HUES64 (cell line): ENCODE measurements around the gene CPO. TPM values are rescaled to one million over a fixed set of nuclear protein-coding genes. Genes with fewer than 3 reads are reported as not detected.

Experiments used
- H3K27ac ChIP-seq: 2 replicates; pipeline ENCODE4 v1.7.0; 2013; ENCODE audit warnings: low read depth, low read length, inconsistent platforms
- H3K27me3 ChIP-seq: 2 replicates; pipeline ENCODE4 v1.6.1; 2013; ENCODE audit warnings: mild to moderate bottlenecking, low read length; ENCODE audit not compliant: insufficient read depth
- H3K36me3 ChIP-seq: 2 replicates; pipeline ENCODE4 v1.6.1; 2013; ENCODE audit warnings: mild to moderate bottlenecking, low read length; ENCODE audit not compliant: insufficient read depth
- H3K4me1 ChIP-seq: 2 replicates; pipeline ENCODE4 v1.6.1; 2013; ENCODE audit warnings: mild to moderate bottlenecking, low read length, moderate library complexity; ENCODE audit not compliant: insufficient read depth
- H3K4me3 ChIP-seq: 2 replicates; pipeline ENCODE4 v1.5.1; 2013; ENCODE audit warnings: mild to moderate bottlenecking, low read length, moderate library complexity
- H3K9ac ChIP-seq: 2 replicates; pipeline ENCODE4 v1.6.1; 2013; ENCODE audit warnings: mild to moderate bottlenecking, low read depth, low read length
- H3K9me3 ChIP-seq: 2 replicates; pipeline ENCODE4 v1.6.1; 2013; ENCODE audit warnings: low read depth, low read length; ENCODE audit not compliant: insufficient read depth
- WGBS: fragments of 150-250, 120-280 bp; methylation state at CpG from one replicate; pipeline ENCODE4 v1.1.7; 2013; ENCODE audit warnings: missing lambda C conversion rate; 5-methylcytosine and 5-hydroxymethylcytosine counted together
- polyA plus RNA-seq, 2 experiments: library from polyadenylated mRNA; stranded (reverse); fragments of 50-300 nt; gene quantifications; one replicate each; pipeline ENCODE4 v1.2.3, GENCODE V29; 2013

Gene CPO
- polyA plus RNA-seq (2013, experiment 1 of 2), result 0.30 TPM
- 0.57 TPM for polyA plus RNA-seq (2013, experiment 2 of 2)

GRCh38 chr2:206939340-206939739 is at the start of gene CPO:
Gene CPO, plus strand, starts transcription at chr2:206939518. Its CDS starts 82 bp downstream, at chr2:206939600.
- whole genome bisulfite sequencing, result 95% methylated on average over 2 of the region's 2 CpGs
- Histone ChIP-seq H3K9ac (no peak within 1 kb of the TSS), H3K27me3 (no peaks in the 10 kb centered on the region), H3K4me3 (no peak within 1 kb of the TSS), H3K36me3 (no peaks in the 10 kb centered on the region), H3K4me1 (peaks cover 12% of the 10 kb centered on the region), H3K9me3 (no peaks in the 10 kb centered on the region), H3K27ac (no peak within 1 kb of the TSS)

GRCh38 chr2:206890179-206890578 is 49.1 kb upstream of the CPO start:
- no peak overlapping the region for H3K27ac ChIP-seq
- no peaks in the 10 kb centered on the region for H3K36me3 ChIP-seq
- no peak overlapping the region for H3K9ac ChIP-seq
- H3K9me3 ChIP-seq, result no peaks in the 10 kb centered on the region
- no peaks in the 10 kb centered on the region for H3K4me1 ChIP-seq
- H3K27me3 ChIP-seq, result no peaks in the 10 kb centered on the region
- 75% methylated on average over 2 of the region's 2 CpGs for WGBS
- H3K4me3 ChIP-seq, result no peak overlapping the region

GRCh38 chr2:206890926-206891325 is 48.4 kb upstream of the CPO start:
- Histone ChIP-seq H3K9ac (no peak overlapping the region), H3K27ac (no peak overlapping the region), H3K27me3 (no peaks in the 10 kb centered on the region), H3K36me3 (no peaks in the 10 kb centered on the region), H3K9me3 (no peaks in the 10 kb centered on the region), H3K4me3 (no peak overlapping the region), H3K4me1 (no peaks in the 10 kb centered on the region)
- WGBS, result no CpG with 5 or more reads among the region's 1 CpG

- H3K9ac ChIP-seq, result no peak overlapping the region
- no peaks in the 10 kb centered on the region for H3K36me3 ChIP-seq
- no peaks in the 10 kb centered on the region for H3K9me3 ChIP-seq
- peaks cover 4% of the 10 kb centered on the region; the same call in 1 of the 2 replicates for H3K4me1 ChIP-seq
- no peak overlapping the region for H3K4me3 ChIP-seq
- 75% methylated on average over 1 of the region's 1 CpG for WGBS
- H3K27me3 ChIP-seq, result no peaks in the 10 kb centered on the region
- no peak overlapping the region for H3K27ac ChIP-seq
Observed at GRCh38 chr2:206915121-206915520, 24.2 kb upstream of the CPO start.

- H3K27me3 ChIP-seq, result no peaks in the 10 kb centered on the region
- H3K4me3 ChIP-seq, result no peak overlapping the region
- no peak overlapping the region for H3K9ac ChIP-seq
- H3K36me3 ChIP-seq, result no peaks in the 10 kb centered on the region
- peaks cover 4% of the 10 kb centered on the region; the same call in 1 of the 2 replicates for H3K4me1 ChIP-seq
- no peaks in the 10 kb centered on the region for H3K9me3 ChIP-seq
- WGBS, result 31% methylated on average over 2 of the region's 2 CpGs
- H3K27ac ChIP-seq, result no peak overlapping the region
Observed at GRCh38 chr2:206918263-206918662, 21.1 kb upstream of the CPO start.

GRCh38 chr2:206920310-206920709 is 19.0 kb upstream of the CPO start:
- H3K4me3 ChIP-seq, result no peak overlapping the region
- WGBS, result 88% methylated on average over 3 of the region's 3 CpGs
- no peaks in the 10 kb centered on the region for H3K9me3 ChIP-seq
- H3K4me1 ChIP-seq, result peaks cover 4% of the 10 kb centered on the region; the same call in 1 of the 2 replicates
- H3K36me3 ChIP-seq, result no peaks in the 10 kb centered on the region
- H3K27ac ChIP-seq, result no peak overlapping the region
- H3K27me3 ChIP-seq, result no peaks in the 10 kb centered on the region
- H3K9ac ChIP-seq, result no peak overlapping the region

GRCh38 chr2:206920951-206921350 is 18.4 kb upstream of the CPO start:
- no peaks in the 10 kb centered on the region for H3K9me3 ChIP-seq
- no peak overlapping the region for H3K27ac ChIP-seq
- 84% methylated on average over 2 of the region's 2 CpGs for WGBS
- H3K4me1 ChIP-seq, result peaks cover 4% of the 10 kb centered on the region; the same call in 1 of the 2 replicates
- H3K36me3 ChIP-seq, result no peaks in the 10 kb centered on the region
- H3K4me3 ChIP-seq, result no peak overlapping the region
- no peak overlapping the region for H3K9ac ChIP-seq
- H3K27me3 ChIP-seq, result no peaks in the 10 kb centered on the region

GRCh38 chr2:206921529-206921928 is 17.8 kb upstream of the CPO start:
- Histone ChIP-seq H3K27ac (no peak overlapping the region), H3K36me3 (no peaks in the 10 kb centered on the region), H3K4me3 (no peak overlapping the region), H3K27me3 (no peaks in the 10 kb centered on the region), H3K4me1 (peaks cover 4% of the 10 kb centered on the region; the same call in 1 of the 2 replicates), H3K9ac (no peak overlapping the region), H3K9me3 (no peaks in the 10 kb centered on the region)
- WGBS, result 98% methylated on average over 5 of the region's 5 CpGs

- no peak overlapping the region for H3K9ac ChIP-seq
- H3K27ac ChIP-seq, result no peak overlapping the region
- H3K27me3 ChIP-seq, result no peaks in the 10 kb centered on the region
- H3K4me1 ChIP-seq, result no peaks in the 10 kb centered on the region
- H3K36me3 ChIP-seq, result no peaks in the 10 kb centered on the region
- no peak overlapping the region for H3K4me3 ChIP-seq
- no peaks in the 10 kb centered on the region for H3K9me3 ChIP-seq
- 100% methylated on average over 2 of the region's 2 CpGs for WGBS
Observed at GRCh38 chr2:206935991-206936842, 3.1 kb upstream of the CPO start.

GRCh38 chr2:206936843-206937230 is 2.5 kb upstream of the CPO start:
- Histone ChIP-seq H3K9ac (no peak overlapping the region), H3K27ac (no peak overlapping the region), H3K9me3 (no peaks in the 10 kb centered on the region), H3K36me3 (no peaks in the 10 kb centered on the region), H3K4me1 (no peaks in the 10 kb centered on the region), H3K4me3 (no peak overlapping the region), H3K27me3 (no peaks in the 10 kb centered on the region)
- 94% methylated on average over 2 of the region's 2 CpGs for WGBS

- Histone ChIP-seq H3K9me3 (no peaks in the 10 kb centered on the region), H3K9ac (no peak overlapping the region), H3K27ac (no peak overlapping the region), H3K4me3 (no peak overlapping the region), H3K36me3 (no peaks in the 10 kb centered on the region), H3K27me3 (no peaks in the 10 kb centered on the region), H3K4me1 (peaks cover 4% of the 10 kb centered on the region)
- 95% methylated on average over 6 of the region's 6 CpGs for WGBS
Observed at GRCh38 chr2:206937555-206937954, 1.8 kb upstream of the CPO start.
